DND-41 (cell line): ENCODE measurements around the gene MCM5.
"Not testable (repeated sequence)": the region's sequence is repeated elsewhere in the genome, so short reads cannot be mapped to it uniquely, and the experiment has no call there.

Experiments
- ATAC-seq: fragments of 200-7000 bp; cut with Tn5 transposase; 3 replicates; pipeline ENCODE4 v1.9.1; 2021; ENCODE audit warnings: low read depth; ENCODE audit not compliant: insufficient read depth
- DNase-seq: peaks from one replicate; pipeline ENCODE4 v3.0.0-alpha.2; 2020
- H2AFZ ChIP-seq: 2 replicates; pipeline ENCODE4 v1.6.0; 2012; ENCODE audit warnings: low read depth, low read length
- H3K27ac ChIP-seq: 2 replicates; pipeline ENCODE4 v1.5.1; 2012; ENCODE audit warnings: low read length, inconsistent platforms
- H3K27me3 ChIP-seq: fragments of 200-600 bp; sonication (generic); 2 replicates; pipeline ENCODE4 v1.6.0; 2012; ENCODE audit warnings: low read length, mild to moderate bottlenecking, inconsistent platforms; ENCODE audit not compliant: insufficient read depth, poor library complexity
- H3K36me3 ChIP-seq: 2 replicates; pipeline ENCODE4 v1.5.1; 2012; ENCODE audit warnings: low read length, inconsistent platforms; ENCODE audit not compliant: insufficient read depth
- H3K4me1 ChIP-seq: 2 replicates; pipeline ENCODE4 v1.5.1; 2012; ENCODE audit warnings: mild to moderate bottlenecking, low read length; ENCODE audit not compliant: insufficient read depth
- H3K4me2 ChIP-seq: 2 replicates; pipeline ENCODE4 v1.6.0; 2012; ENCODE audit warnings: mild to moderate bottlenecking, moderate library complexity, low read length, inconsistent platforms; ENCODE audit not compliant: insufficient read depth
- H3K4me3 ChIP-seq, 2 experiments: fragments of 200-600 bp in 1 of 2; shearing (Covaris generic) in 1 of 2; 2 replicates each; pipeline ENCODE4 v1.5.1; 2012 to 2016; ENCODE audit warnings: inconsistent platforms in 2 of 2, low read length in 2 of 2, mild to moderate bottlenecking in 2 of 2, low read depth in 1 of 2, moderate library complexity in 1 of 2
- H3K79me2 ChIP-seq: 2 replicates; pipeline ENCODE4 v1.6.0; 2012; ENCODE audit warnings: low read length, inconsistent platforms; ENCODE audit not compliant: insufficient read depth
- H3K9ac ChIP-seq: 2 replicates; pipeline ENCODE4 v1.6.0; 2012; ENCODE audit warnings: low read depth, mild to moderate bottlenecking, inconsistent platforms, low read length, moderate library complexity
- H3K9me3 ChIP-seq: 2 replicates; pipeline ENCODE4 v1.5.1; 2012; ENCODE audit warnings: low read length, moderate library complexity, mild to moderate bottlenecking, inconsistent platforms; ENCODE audit not compliant: insufficient read depth, severe bottlenecking
- H4K20me1 ChIP-seq: 2 replicates; pipeline ENCODE4 v1.6.0; 2012; ENCODE audit warnings: low read length; ENCODE audit not compliant: insufficient read depth
- CTCF ChIP-seq: IDR thresholded peaks from 2 replicates; pipeline ENCODE4 v1.5.1; 2012; ENCODE audit warnings: borderline replicate concordance, low read length, moderate library complexity, mild to moderate bottlenecking; ENCODE audit not compliant: poor library complexity, severe bottlenecking; ENCODE audit errors: extremely low read depth
- EZH2 ChIP-seq: IDR thresholded peaks from 3 replicates; pipeline ENCODE4 v1.6.1; 2012; ENCODE audit warnings: borderline replicate concordance, low read depth, mild to moderate bottlenecking, moderate library complexity, low read length, inconsistent platforms; ENCODE audit not compliant: severe bottlenecking

The MCM5 gene

GRCh38 chr22:35458547-35459422 is 58.8 kb downstream of the MCM5 start:
- H3K4me1 ChIP-seq = no peaks in the 10 kb centered on the region
- no peak overlapping the region for H3K9ac ChIP-seq
- ATAC-seq (no peak), DNase-seq (no peak)
- H3K79me2 ChIP-seq = no peaks in the 10 kb centered on the region
- H4K20me1 ChIP-seq = peaks cover 5% of the 10 kb centered on the region; the same call in 1 of the 2 replicates
- H3K36me3 ChIP-seq = peaks cover 21% of the 10 kb centered on the region; the same call in 1 of the 2 replicates
- no peaks in the 10 kb centered on the region for H3K9me3 ChIP-seq
- no peak overlapping the region for H2AFZ ChIP-seq
- H3K4me2 ChIP-seq = no peak overlapping the region
- H3K27ac ChIP-seq = no peak overlapping the region
- H3K4me3 ChIP-seq = no peak overlapping the region
- H3K27me3 ChIP-seq = no peaks in the 10 kb centered on the region
- TF ChIP-seq CTCF (no peak), EZH2 (no peak)

- H3K27me3 ChIP-seq = no peaks in the 10 kb centered on the region
- no peak for ATAC-seq
- peaks cover 15% of the 10 kb centered on the region; the same call in 1 of the 2 replicates for H3K36me3 ChIP-seq
- H3K9me3 ChIP-seq = no peaks in the 10 kb centered on the region
- no peak overlapping the region for H3K4me3 ChIP-seq
- H4K20me1 ChIP-seq = peaks cover 5% of the 10 kb centered on the region; the same call in 1 of the 2 replicates
- no peak for DNase-seq
- H2AFZ ChIP-seq = no peak overlapping the region
- TF ChIP-seq CTCF = no peak
- no peak for TF ChIP-seq EZH2
- H3K9ac ChIP-seq = no peak overlapping the region
- H3K4me2 ChIP-seq = no peak overlapping the region
- no peaks in the 10 kb centered on the region for H3K4me1 ChIP-seq
- no peaks in the 10 kb centered on the region for H3K79me2 ChIP-seq
- no peak overlapping the region for H3K27ac ChIP-seq
These were observed 59.5 kb downstream of the MCM5 start for GRCh38 chr22:35459423-35459894.

- ATAC-seq, H2AFZ ChIP-seq, H3K27me3 ChIP-seq, H3K4me3 ChIP-seq, H3K9ac ChIP-seq, H3K9me3 ChIP-seq, H3K4me1 ChIP-seq, H3K27ac ChIP-seq, H3K79me2 ChIP-seq, DNase-seq, H4K20me1 ChIP-seq, H3K4me2 ChIP-seq: not testable (repeated sequence)
- H3K36me3 ChIP-seq = peaks cover 12% of the 10 kb centered on the region; the same call in 1 of the 2 replicates
These were observed 60.0 kb downstream of the MCM5 start for GRCh38 chr22:35459976-35460375.

- TF ChIP-seq CTCF (no peak), EZH2 (no peak)
- no peak overlapping the region for H3K4me2 ChIP-seq
These were observed 60.7 kb downstream of the MCM5 start for GRCh38 chr22:35460688-35461087.

More at GRCh38 chr22:35460688-35461087, 60.7 kb downstream of the MCM5 start:
- H3K4me3 ChIP-seq = no peak overlapping the region
- no peak overlapping the region for H2AFZ ChIP-seq
- no peaks in the 10 kb centered on the region for H3K4me1 ChIP-seq
- H3K27ac ChIP-seq = no peak overlapping the region
- no peak overlapping the region for H3K9ac ChIP-seq
- no peaks in the 10 kb centered on the region for H3K79me2 ChIP-seq
- DNase-seq (no peak), ATAC-seq (no peak)
- peaks cover 5% of the 10 kb centered on the region; the same call in 1 of the 2 replicates for H4K20me1 ChIP-seq
- no peaks in the 10 kb centered on the region for H3K27me3 ChIP-seq
- H3K36me3 ChIP-seq = peaks cover 9% of the 10 kb centered on the region; the same call in 1 of the 2 replicates
- no peaks in the 10 kb centered on the region for H3K9me3 ChIP-seq
